HFF-Myc (cell line): ENCODE measurements around the gene RAB7B.

Experiments used
- DNase-seq: peaks from one replicate; pipeline ENCODE4 v3.0.0-alpha.2; 2011; ENCODE audit warnings: low read depth; ENCODE audit errors: extremely low read depth
- H3K4me3 ChIP-seq: replicated peaks from 2 replicates; pipeline ENCODE4 v1.5.1; 2011; ENCODE audit warnings: low read depth, mild to moderate bottlenecking, control low read depth, low read length
- CTCF ChIP-seq: IDR thresholded peaks from 2 replicates; pipeline ENCODE4 v1.5.1; 2012; ENCODE audit warnings: mild to moderate bottlenecking, low read depth, low read length, control low read depth; ENCODE audit errors: missing control alignments

Gene RAB7B

GRCh38 chr1:205981257-205981656 lies 21.9 kb downstream of the RAB7B start:
- DNase-seq, result no peak
- H3K4me3 ChIP-seq, result no peak overlapping the region
- TF ChIP-seq CTCF, result no peak

- no peak for DNase-seq
- H3K4me3 ChIP-seq, result no peak overlapping the region
- TF ChIP-seq CTCF, result no peak
Measured at GRCh38 chr1:205980237-205980870, 22.8 kb downstream of the RAB7B start.

GRCh38 chr1:205979301-205979700 lies 23.9 kb downstream of the RAB7B start:
- no peak overlapping the region for H3K4me3 ChIP-seq
- TF ChIP-seq CTCF, result no peak
- DNase-seq, result no peak

- DNase-seq, result no peak
- no peak for TF ChIP-seq CTCF
- H3K4me3 ChIP-seq, result no peak overlapping the region
Measured at GRCh38 chr1:205978676-205979075, 24.5 kb downstream of the RAB7B start.

GRCh38 chr1:205977402-205978014 lies 25.7 kb downstream of the RAB7B start:
- DNase-seq, result peak; percentile 55
- no peak overlapping the region for H3K4me3 ChIP-seq
- peak; percentile 99 for TF ChIP-seq CTCF

GRCh38 chr1:205976708-205977401 lies 26.3 kb downstream of the RAB7B start:
- no peak overlapping the region for H3K4me3 ChIP-seq
- no peak for DNase-seq
- no peak for TF ChIP-seq CTCF
